ENCODE results near the gene VAV3.

The VAV3 gene

GRCh38 chr1:107795441-107795840 lies 169.5 kb downstream of the VAV3 start:
- DNase-seq (ENCODE audit: low read depth in 1 of 2, low spot score in 1 of 2): no peak

DNA sequence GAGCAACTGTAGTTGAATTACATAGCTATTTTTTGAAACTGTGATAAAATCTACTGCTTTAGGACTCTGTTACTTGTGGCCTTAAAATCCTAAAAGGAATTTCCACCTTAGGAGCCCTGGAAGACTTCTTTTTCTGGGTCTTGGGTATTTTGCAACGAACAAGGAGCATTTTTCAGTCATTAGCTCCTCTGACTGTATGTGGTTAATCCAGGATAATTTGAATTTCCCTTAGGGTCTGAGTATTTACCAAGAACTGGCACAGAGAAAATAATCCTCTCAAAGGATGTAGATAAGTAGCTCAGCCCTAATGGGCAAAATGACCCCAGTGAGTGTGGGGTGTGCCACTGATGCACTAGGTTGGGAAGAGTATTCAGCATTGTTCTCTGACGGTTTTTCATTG lies 170.4 kb downstream of the VAV3 start:
- DNase-seq (ENCODE audit: low read depth in 1 of 2, low spot score in 1 of 2): no peak

DNA sequence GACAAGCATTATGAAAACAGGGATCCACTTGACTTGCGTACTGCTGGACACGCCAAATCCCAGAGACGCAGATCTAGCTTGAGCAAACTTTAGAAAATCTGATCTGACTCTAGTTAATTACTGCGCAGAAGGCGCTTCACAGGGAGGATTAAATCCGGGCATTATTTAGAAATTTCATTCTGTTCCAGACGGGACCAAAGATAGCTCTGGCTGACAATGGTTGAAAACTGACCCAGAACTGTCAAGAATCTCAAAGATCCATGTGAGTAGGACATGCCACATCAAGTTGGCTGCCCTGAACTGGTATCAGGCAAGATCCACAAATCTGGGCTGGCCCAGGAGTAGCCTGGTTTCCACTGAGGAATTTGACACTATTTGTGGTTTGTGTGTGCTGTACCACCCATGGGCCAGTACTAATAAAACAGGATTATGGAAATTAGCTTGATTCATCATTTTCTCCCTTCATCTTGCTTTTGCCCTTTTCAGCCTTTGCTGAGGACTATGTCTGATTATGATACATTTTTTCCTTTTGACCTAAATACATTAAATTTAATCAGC lies 171.0 kb downstream of the VAV3 start:
- no peak for DNase-seq (ENCODE audit: low read depth in 1 of 2, low spot score in 1 of 2)

DNA sequence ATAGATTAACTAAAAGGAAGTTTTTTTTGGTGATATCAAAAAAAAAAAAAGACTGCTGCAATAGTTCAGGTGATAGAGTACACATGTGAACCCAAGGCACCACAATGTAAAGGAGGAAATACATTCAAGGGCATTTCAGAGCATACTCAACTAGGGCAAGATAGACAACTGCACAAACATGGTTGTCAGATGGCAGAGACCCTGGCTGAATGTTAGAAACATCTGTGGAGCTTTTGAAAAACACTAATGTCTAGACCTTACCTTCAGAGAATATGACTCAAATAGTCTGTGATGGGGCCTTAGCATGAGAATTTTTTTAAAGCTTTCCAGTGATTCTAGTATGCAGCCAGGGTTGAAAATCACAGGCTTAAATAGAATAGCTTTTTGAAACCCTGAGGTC lies 173.6 kb downstream of the VAV3 start:
- no peak for DNase-seq (ENCODE audit: low read depth in 1 of 2, low spot score in 1 of 2)

DNA sequence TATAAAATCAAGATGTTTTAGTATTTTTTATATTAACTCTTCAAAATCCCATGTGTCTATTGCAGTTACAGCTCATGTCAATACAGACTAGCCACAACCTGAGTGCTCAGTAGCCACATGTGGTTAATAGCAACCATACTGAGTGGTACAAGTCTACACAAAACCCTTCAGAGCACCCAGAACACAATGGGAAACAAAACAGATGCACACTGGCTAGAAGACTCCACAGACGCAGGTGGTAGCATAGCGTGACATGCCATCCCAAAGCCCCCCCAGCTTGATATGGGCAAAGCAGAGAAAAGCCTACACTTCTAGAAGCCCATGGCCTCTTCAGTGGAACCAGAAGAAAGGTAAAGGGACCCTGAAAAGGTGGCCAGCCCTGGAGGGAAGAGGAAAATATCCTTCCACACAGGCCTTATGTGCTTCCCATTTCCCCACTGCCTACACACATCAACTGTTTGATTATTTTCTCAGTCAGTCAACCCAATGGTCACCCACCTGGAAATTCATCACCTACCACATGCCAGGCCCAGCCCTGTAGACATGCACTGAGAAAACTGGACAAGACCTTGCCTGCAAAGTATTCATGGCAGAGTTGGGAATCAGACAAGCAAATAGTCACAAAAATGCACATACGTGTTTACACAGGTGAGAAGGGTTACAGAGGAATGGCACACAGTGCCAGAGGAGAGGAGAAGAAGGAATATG lies 175.0 kb downstream of the VAV3 start:
- DNase-seq (ENCODE audit: low read depth in 1 of 2, low spot score in 1 of 2): no peak

DNA sequence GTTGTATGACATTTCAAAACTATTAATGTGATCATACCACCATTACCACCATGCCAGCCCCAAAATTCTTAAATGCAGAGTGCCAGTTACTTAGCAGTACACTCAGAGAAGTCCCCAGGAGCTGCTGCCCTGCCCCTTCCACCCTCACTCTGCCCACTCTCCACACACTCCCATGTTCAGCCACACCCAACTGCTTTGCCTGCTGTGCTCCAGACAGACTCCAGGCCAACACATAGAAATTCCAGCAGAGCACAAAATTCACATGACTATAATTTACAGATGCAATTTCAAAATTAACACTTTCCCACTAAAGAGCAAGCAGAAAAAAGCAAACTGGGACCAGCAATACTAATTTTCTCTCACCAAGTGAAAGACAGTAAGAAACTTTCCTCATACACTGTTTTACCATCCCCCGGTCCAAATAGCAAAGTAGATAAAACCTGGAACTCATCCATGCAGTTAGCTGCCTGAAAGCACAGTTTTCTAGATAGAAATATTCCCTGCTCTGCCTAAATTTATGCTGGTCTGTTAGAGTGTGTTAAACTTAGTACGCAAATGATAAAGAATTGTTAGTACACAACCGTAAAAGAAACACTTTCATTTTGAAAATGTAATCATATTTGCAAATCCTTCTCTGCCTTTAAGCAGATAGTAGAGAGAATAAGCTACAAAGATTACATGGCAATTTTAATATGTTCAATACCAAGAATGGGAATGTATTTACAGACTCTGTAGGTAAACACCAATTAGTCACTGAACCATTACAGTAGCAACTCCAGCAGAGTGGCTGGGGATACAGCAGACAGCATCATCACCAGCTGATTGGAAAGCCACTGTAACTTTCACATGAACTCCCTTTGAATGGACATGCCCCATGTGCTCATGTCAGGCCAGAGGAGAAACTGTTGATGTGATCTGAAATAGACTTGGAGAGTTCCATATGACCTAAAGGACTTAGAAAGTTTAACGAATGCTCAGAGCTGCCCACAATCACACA lies 176.5 kb downstream of the VAV3 start:
- no peak for DNase-seq (ENCODE audit: low read depth in 1 of 2, low spot score in 1 of 2)

DNA sequence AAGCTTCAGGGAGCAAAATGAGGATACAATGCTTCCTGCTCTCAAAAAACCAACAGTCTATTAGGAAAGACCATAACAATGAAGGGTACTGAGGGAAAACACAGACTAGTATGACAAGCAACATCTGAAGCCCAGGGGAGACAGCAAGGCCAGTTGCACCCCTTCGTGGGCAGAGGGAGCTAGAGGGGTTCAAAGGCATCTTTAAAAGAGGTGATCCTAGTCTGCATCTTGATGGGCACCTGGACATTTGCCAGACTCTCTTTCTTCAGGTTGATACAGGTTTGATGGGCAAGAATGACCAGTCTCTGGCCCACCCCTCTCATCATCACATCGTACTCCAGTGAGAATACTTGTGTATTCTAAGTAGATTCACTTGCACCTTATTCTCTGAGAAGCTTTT lies 177.7 kb downstream of the VAV3 start:
- no peak for DNase-seq (ENCODE audit: low read depth in 1 of 2, low spot score in 1 of 2)

DNA sequence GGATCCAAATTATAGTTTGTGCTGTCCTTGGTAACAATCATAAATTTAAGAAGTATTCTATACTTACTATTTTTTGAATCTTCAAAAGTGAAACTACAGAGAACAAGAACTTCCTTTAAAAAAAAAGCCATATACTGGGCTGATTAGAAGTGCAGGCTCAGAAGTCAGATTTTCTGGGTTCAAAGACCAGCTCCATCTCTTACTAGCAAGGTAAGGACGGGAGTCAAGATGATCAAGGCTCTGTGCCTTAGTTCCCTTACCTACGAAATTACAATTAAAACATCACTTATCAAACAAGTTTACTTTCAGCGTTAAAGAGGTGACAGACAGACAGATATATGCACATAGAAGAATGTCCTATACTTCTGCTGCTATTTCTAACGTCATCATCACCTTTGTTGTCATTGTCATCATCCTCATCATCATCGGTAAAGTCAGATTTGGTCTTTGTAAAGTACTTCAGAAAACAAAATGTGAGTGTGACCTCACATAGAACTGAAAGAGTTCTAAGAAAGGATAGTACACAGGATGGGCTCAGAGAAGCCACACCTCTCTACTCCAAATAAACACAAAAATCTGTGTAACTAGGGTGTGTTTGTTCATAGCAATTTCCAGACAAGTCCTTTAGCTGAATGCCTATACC lies 178.7 kb downstream of the VAV3 start:
- no peak for DNase-seq (ENCODE audit: low read depth in 1 of 2, low spot score in 1 of 2)

GRCh38 chr1:107785496-107786202 lies 179.3 kb downstream of the VAV3 start:
- DNase-seq (ENCODE audit: low read depth in 1 of 2, low spot score in 1 of 2): no peak

GRCh38 chr1:107782217-107782845 lies 182.6 kb downstream of the VAV3 start:
- DNase-seq (ENCODE audit: low read depth in 1 of 2, low spot score in 1 of 2): peak in 1 of 2 donors; percentile 64

GRCh38 chr1:107781245-107781644 lies 183.7 kb downstream of the VAV3 start:
- DNase-seq (ENCODE audit: low read depth in 1 of 2, low spot score in 1 of 2): no peak

- DNase-seq (ENCODE audit: low read depth in 1 of 2, low spot score in 1 of 2): no peak
Measured at GRCh38 chr1:107777664-107778047, 187.3 kb downstream of the VAV3 start.

DNA sequence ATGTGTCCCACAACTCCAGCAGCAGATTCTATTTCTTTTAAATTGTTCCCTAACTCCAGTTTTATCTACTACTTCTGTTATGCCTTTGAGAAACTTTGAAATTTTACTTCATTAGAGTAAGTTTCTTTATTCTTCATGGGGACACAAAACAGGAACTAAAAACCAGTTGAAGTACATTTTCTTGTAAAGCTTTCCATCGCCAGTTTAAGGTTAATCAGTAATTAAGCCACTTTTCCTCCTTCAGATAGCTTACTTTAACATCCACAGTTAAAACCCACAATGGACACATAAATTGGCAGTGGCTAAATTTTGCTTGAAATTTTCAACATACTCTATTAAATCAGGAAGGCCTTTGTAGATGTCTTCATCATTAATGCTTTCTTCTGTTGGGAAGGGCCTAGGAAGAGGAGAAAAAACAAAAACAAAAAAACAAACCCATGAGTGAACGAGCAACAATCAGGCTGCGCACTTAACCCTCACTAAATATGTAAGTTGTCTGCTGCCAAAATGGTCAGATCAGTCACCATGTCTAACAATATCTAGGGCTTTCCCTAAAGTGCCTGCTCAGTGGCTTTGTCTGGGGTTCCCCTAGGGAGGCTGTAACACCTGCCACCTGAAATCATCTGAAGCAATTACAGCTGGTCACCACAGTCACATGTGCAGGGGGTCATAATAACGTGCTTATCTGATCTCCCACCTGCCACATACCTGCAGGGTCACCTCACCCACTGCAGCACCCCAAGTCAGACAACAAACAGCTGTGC lies 187.9 kb downstream of the VAV3 start:
- no peak for DNase-seq (ENCODE audit: low read depth in 1 of 2, low spot score in 1 of 2)

DNA sequence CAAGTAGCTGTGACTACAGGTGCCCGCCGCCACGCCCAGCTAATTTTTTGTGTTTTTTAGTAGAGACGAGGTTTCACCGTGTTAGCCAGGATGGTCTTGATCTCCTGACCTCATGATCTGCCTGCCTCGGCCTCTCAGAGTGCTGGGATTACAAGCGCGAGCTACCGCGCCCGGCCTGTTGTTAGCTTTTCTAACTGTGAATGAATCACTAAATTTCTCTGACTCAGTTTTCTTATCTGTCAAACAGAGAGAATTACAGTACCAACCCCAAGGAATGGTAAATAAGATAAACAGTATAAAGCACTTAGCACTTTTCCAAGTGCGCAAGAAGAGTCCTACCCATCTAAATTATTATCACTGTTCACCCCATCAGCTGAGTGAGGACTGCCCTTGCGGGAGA lies 193.6 kb downstream of the VAV3 start:
- no peak for DNase-seq (ENCODE audit: low read depth in 1 of 2, low spot score in 1 of 2)

DNA sequence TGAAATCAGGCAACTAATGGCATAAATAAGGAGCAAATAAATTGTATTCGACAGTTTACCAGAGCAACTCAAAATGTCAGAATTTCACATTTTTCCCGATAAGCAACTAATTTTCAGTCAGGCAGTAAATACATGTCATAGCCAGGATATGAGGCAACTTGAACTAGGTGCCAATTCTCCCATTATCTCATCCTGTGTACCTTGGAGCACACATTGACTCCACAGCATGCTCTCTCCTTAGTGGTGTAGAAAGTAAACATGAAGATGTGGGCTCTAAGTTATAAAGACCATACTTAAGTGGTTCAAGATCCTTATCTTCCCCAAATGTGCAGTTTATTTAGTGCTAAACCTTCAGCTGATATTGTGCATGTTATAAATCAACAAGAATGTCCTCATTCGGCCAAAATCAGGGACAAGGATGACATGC lies 197.8 kb downstream of the VAV3 start:
- no peak for DNase-seq (ENCODE audit: low read depth in 1 of 2, low spot score in 1 of 2)

DNA sequence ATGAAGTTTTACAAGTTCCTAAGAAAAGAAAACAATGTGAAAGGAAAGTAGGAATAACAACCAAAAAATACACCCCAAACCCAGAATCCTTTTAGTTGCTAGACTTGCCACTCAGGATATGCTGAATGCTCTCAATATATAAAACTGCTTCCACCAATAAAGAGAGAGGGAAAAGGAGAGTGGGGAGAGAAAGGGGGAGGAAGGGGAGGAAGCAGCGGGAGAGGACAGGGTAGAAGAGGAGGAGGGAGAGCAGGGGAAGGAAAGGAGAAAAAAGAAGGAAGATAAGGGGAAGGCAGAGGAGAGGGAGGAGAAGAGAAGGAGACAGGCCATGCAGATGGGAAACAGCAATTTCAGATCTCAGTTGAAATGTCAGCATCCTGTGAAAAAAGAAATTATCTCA lies 198.4 kb downstream of the VAV3 start:
- DNase-seq (ENCODE audit: low read depth in 1 of 2, low spot score in 1 of 2): no peak

GRCh38 chr1:107762751-107763390 lies 202.1 kb downstream of the VAV3 start:
- no peak for DNase-seq (ENCODE audit: low read depth in 1 of 2, low spot score in 1 of 2)

- DNase-seq (ENCODE audit: low read depth in 1 of 2, low spot score in 1 of 2): no peak
Measured at GRCh38 chr1:107760065-107760464, 204.9 kb downstream of the VAV3 start.

- DNase-seq (ENCODE audit: low read depth in 1 of 2, low spot score in 1 of 2): peak in 1 of 2 donors; percentile 3
Measured at GRCh38 chr1:107750364-107750959, 214.5 kb downstream of the VAV3 start.

Data from activated CD4-positive, alpha-beta T cell treated with anti-CD3 and anti-CD28 coated beads, Interleukin-2, amount 50 U/mL, for 24 hours (primary cell).